WTC11 (cell line): Measurements from ENCODE around the gene PACS1. TPM values are rescaled to one million over a fixed set of nuclear protein-coding genes. Genes with fewer than 3 reads are reported as not detected.

Experiments used
- ATAC-seq: fragments of 200-7000 bp; cut with Tn5 transposase; 2 replicates; pipeline ENCODE4 v1.10.0; 2021; ENCODE audit warnings: mild to moderate bottlenecking, moderate library complexity
- CTCF ChIA-PET: fragments of 300-600 bp; sonication (Branson Sonifier 250); formaldehyde crosslinking; loops from one replicate; lab custom pipeline; 2021; ENCODE audit warnings: antibody characterized with exemption; lab: Charles Lee
- POLR2A ChIA-PET: fragments of 350-600 bp; sonication (Branson Sonifier 250); formaldehyde crosslinking; loops from one replicate; lab custom pipeline; 2021; ENCODE audit warnings: antibody characterized with exemption; lab: Charles Lee
- DNase-seq: peaks from one replicate; pipeline ENCODE4 v3.0.0; 2021; ENCODE audit warnings: low spot score
- H3K27ac Mint-ChIP-seq: 2 replicates; pipeline ENCODE4 v1.8.0; 2021; ENCODE audit warnings: mixed read lengths
- H3K27me3 Mint-ChIP-seq: 2 replicates; pipeline ENCODE4 v1.8.0; 2021; ENCODE audit warnings: low read depth, mild to moderate bottlenecking, moderate library complexity, mixed read lengths
- H3K36me3 Mint-ChIP-seq: 2 replicates; pipeline ENCODE4 v1.8.0; 2021; ENCODE audit warnings: mixed read lengths
- H3K4me1 Mint-ChIP-seq: 2 replicates; pipeline ENCODE4 v1.8.0; 2022; ENCODE audit warnings: mixed read lengths
- H3K4me3 Mint-ChIP-seq: 2 replicates; pipeline ENCODE4 v1.8.0; 2021; ENCODE audit warnings: mild to moderate bottlenecking, moderate library complexity, mixed read lengths
- H3K9me3 Mint-ChIP-seq: 2 replicates; pipeline ENCODE4 v1.8.0; 2021; ENCODE audit warnings: mixed read lengths
- ATF1 ChIP-seq: sonication (generic); formaldehyde crosslinking; IDR thresholded peaks from 2 replicates; pipeline ENCODE4 v1.8.1; 2023; ENCODE audit warnings: mild to moderate bottlenecking, moderate library complexity, missing genetic modification reagents
- CREM ChIP-seq: sonication (generic); formaldehyde crosslinking; IDR thresholded peaks from 2 replicates; pipeline ENCODE4 v1.8.1; 2022; ENCODE audit warnings: mild to moderate bottlenecking, missing genetic modification reagents, moderate library complexity
- E2F1 ChIP-seq: sonication (generic); formaldehyde crosslinking; IDR thresholded peaks from 2 replicates; pipeline ENCODE4 v1.8.0; 2022; ENCODE audit warnings: mild to moderate bottlenecking, missing genetic modification reagents
- FOXJ3 ChIP-seq: sonication (generic); formaldehyde crosslinking; IDR thresholded peaks from 2 replicates; pipeline ENCODE4 v1.9.0; 2021; ENCODE audit warnings: missing genetic modification reagents, mild to moderate bottlenecking, borderline replicate concordance
- HMGA2 ChIP-seq: fragments of 250-450 bp; sonication (Bioruptor Pico); IDR thresholded peaks from 2 replicates; pipeline ENCODE4 v1.4.0; 2021; ENCODE audit warnings: mild to moderate bottlenecking, moderate library complexity
- MAX ChIP-seq: sonication (generic); formaldehyde crosslinking; IDR thresholded peaks from 2 replicates; pipeline ENCODE4 v1.8.0; 2022; ENCODE audit warnings: mild to moderate bottlenecking, missing genetic modification reagents
- NFE2L1 ChIP-seq: sonication (generic); formaldehyde crosslinking; IDR thresholded peaks from 2 replicates; pipeline ENCODE4 v1.8.1; 2023; ENCODE audit warnings: missing genetic modification reagents
- NR2C2 ChIP-seq: sonication (generic); formaldehyde crosslinking; IDR thresholded peaks from 2 replicates; pipeline ENCODE4 v1.8.0; 2022; ENCODE audit warnings: mild to moderate bottlenecking, missing genetic modification reagents
- PRDM15 ChIP-seq: sonication (generic); formaldehyde crosslinking; IDR thresholded peaks from 2 replicates; pipeline ENCODE4 v1.8.0; 2022; ENCODE audit warnings: missing genetic modification reagents
- SMAD3 ChIP-seq: sonication (generic); formaldehyde crosslinking; IDR thresholded peaks from 2 replicates; pipeline ENCODE4 v1.8.0; 2022; ENCODE audit warnings: missing genetic modification reagents, mild to moderate bottlenecking, borderline replicate concordance
- SP1 ChIP-seq: sonication (generic); formaldehyde crosslinking; conservative IDR thresholded peaks from 2 replicates; pipeline ENCODE4 v1.8.1; 2022; ENCODE audit warnings: missing genetic modification reagents
- STAT6 ChIP-seq: sonication (generic); formaldehyde crosslinking; conservative IDR thresholded peaks from 2 replicates; pipeline ENCODE4 v1.8.1; 2023; ENCODE audit warnings: mild to moderate bottlenecking, low read depth, missing genetic modification reagents, moderate library complexity
- USF1 ChIP-seq: sonication (generic); formaldehyde crosslinking; IDR thresholded peaks from 2 replicates; pipeline ENCODE4 v1.8.0; 2022; ENCODE audit warnings: mild to moderate bottlenecking, missing genetic modification reagents
- ZNF281 ChIP-seq: sonication (generic); formaldehyde crosslinking; IDR thresholded peaks from 2 replicates; pipeline ENCODE4 v1.8.0; 2023; ENCODE audit warnings: mild to moderate bottlenecking, missing genetic modification reagents
- ZNF317 ChIP-seq: sonication (generic); formaldehyde crosslinking; IDR thresholded peaks from 2 replicates; pipeline ENCODE4 v1.8.1; 2023; ENCODE audit warnings: low read depth, mild to moderate bottlenecking, moderate library complexity, missing genetic modification reagents, borderline replicate concordance
- ZNF512 ChIP-seq: sonication (generic); formaldehyde crosslinking; IDR thresholded peaks from 2 replicates; pipeline ENCODE4 v1.8.1; 2022; ENCODE audit warnings: missing genetic modification reagents, borderline replicate concordance
- ZSCAN18 ChIP-seq: fragments of 250-450 bp; sonication (Bioruptor Pico); IDR thresholded peaks from 2 replicates; pipeline ENCODE4 v2.1.2; 2022; ENCODE audit warnings: mild to moderate bottlenecking, moderate library complexity
- total RNA-seq: library from RNA; stranded (reverse); gene quantifications from 3 replicates; pipeline ENCODE4 v1.2.3, GENCODE V29; 2021

The PACS1 gene
- total RNA-seq, 1 experiment from 2014 or later, result 34.8 TPM

GRCh38 chr11:66080055-66080817, 10.2 kb downstream of the PACS1 start:
- POLR2A ChIA-PET, result no interaction called here
- no peaks in the 10 kb centered on the region for H3K27me3 Mint-ChIP-seq
- ATAC-seq, result no peak
- CTCF ChIA-PET, result interaction anchor here (1.5 kb wide), 1 partner anchor 142 kb away, joined by 5 read pairs; no protein-coding TSS in a partner anchor
- H3K27ac Mint-ChIP-seq, result 0 out of 2 replicates have a peak overlapping the region, but pooled peaks have one; percentile 43
- no peaks in the 10 kb centered on the region for H3K4me1 Mint-ChIP-seq
- DNase-seq, result no peak
- no peaks in the 10 kb centered on the region for H3K9me3 Mint-ChIP-seq
- H3K36me3 Mint-ChIP-seq, result no peaks in the 10 kb centered on the region
- no peak overlapping the region for H3K4me3 Mint-ChIP-seq
- no peak for TF ChIP-seq ZSCAN18 (CRISPR knock-in tag)
- no peak for TF ChIP-seq PRDM15 (CRISPR knock-in tag)
- TF ChIP-seq USF1 (CRISPR knock-in tag), result no peak
- no peak for TF ChIP-seq ZNF512 (CRISPR knock-in tag)
- no peak for TF ChIP-seq NR2C2 (CRISPR knock-in tag)
- TF ChIP-seq ZNF281 (CRISPR knock-in tag), result no peak
- TF ChIP-seq NFE2L1 (CRISPR knock-in tag), result no peak
- no peak for TF ChIP-seq E2F1 (CRISPR knock-in tag)
- TF ChIP-seq ATF1 (CRISPR knock-in tag), result no peak
- no peak for TF ChIP-seq FOXJ3 (CRISPR knock-in tag)
- no peak for TF ChIP-seq SP1 (CRISPR knock-in tag)
- TF ChIP-seq CREM (CRISPR knock-in tag), result no peak
- TF ChIP-seq HMGA2, result no peak
- no peak for TF ChIP-seq MAX (CRISPR knock-in tag)
- no peak for TF ChIP-seq ZNF317 (CRISPR knock-in tag)
- TF ChIP-seq SMAD3 (CRISPR knock-in tag), result no peak
- TF ChIP-seq STAT6, result no peak
